ENCODE data around the gene TGFBR2.

GRCh38 chr3:30621576-30621975 is 15.2 kb downstream of the TGFBR2 start:
- TF ChIP-seq POLR2AphosphoS5 (IDR thresholded peaks at IDR 0.05; ENCODE audit: low read depth) = no peak
- TF ChIP-seq CTCF (conservative IDR thresholded peaks at IDR 0.05; ENCODE audit: low read depth in 2 of 2) = no peak
- no peak for TF ChIP-seq CREB1 (CRISPR knock-in tag; IDR thresholded peaks at IDR 0.05; ENCODE audit: low read depth)
- no peak for TF ChIP-seq EZH2phosphoT487 (IDR thresholded peaks at IDR 0.05; ENCODE audit: unreplicated experiment)
- no peak for TF ChIP-seq EZH2 (IDR thresholded peaks at IDR 0.05; ENCODE audit: low read depth, unreplicated experiment)
- TF ChIP-seq, protein P1, sequence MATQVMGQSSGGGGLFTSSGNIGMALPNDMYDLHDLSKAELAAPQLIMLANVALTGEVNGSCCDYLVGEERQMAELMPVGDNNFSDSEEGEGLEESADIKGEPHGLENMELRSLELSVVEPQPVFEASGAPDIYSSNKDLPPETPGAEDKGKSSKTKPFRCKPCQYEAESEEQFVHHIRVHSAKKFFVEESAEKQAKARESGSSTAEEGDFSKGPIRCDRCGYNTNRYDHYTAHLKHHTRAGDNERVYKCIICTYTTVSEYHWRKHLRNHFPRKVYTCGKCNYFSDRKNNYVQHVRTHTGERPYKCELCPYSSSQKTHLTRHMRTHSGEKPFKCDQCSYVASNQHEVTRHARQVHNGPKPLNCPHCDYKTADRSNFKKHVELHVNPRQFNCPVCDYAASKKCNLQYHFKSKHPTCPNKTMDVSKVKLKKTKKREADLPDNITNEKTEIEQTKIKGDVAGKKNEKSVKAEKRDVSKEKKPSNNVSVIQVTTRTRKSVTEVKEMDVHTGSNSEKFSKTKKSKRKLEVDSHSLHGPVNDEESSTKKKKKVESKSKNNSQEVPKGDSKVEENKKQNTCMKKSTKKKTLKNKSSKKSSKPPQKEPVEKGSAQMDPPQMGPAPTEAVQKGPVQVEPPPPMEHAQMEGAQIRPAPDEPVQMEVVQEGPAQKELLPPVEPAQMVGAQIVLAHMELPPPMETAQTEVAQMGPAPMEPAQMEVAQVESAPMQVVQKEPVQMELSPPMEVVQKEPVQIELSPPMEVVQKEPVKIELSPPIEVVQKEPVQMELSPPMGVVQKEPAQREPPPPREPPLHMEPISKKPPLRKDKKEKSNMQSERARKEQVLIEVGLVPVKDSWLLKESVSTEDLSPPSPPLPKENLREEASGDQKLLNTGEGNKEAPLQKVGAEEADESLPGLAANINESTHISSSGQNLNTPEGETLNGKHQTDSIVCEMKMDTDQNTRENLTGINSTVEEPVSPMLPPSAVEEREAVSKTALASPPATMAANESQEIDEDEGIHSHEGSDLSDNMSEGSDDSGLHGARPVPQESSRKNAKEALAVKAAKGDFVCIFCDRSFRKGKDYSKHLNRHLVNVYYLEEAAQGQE (IDR thresholded peaks at IDR 0.05; ENCODE audit: unreplicated experiment) = no peak
- no peak for TF ChIP-seq ZNF114 (CRISPR knock-in tag; IDR thresholded peaks at IDR 0.05)
- TF ChIP-seq JUNB (IDR thresholded peaks at IDR 0.05; ENCODE audit: unreplicated experiment) = no peak
- TF ChIP-seq ETS1 (IDR thresholded peaks at IDR 0.05) = no peak
- no peak for TF ChIP-seq NANOG (IDR thresholded peaks at IDR 0.05; ENCODE audit: borderline replicate concordance)

Data from GM23338 (cell line).